EH (cell line): ENCODE results near the gene RSPO1.
A peak's percentile ranks its signal among the peaks of the same experiment; 100 is the strongest.
"Not testable (repeated sequence)": the region's sequence is repeated elsewhere in the genome, so short reads cannot be mapped to it uniquely, and the experiment has no call there.

Source experiments
- DNase-seq: peaks from one replicate; pipeline ENCODE4 v3.0.0-alpha.2; 2015; ENCODE audit warnings: low read depth

RSPO1 gene

DNA sequence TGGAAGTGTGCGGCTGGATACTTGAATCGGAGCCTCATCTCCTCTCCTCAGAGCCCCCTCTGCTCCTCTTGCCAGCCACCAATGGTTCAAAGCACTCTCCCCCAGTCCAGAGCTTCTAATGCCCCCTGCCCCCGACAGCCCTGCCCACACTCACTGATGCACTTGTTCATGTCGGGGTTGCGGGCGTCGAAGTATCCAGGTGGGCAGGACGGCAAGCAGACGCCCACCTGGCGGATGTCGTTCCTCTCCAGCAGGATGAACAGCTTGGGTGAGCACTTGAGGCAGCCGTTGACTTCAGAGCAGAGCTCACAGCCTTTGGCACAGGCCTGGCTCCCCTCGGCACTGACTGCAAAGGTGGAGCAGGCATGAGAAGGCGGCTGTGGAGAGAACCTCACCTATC, 18.4 kb downstream of the RSPO1 start:
- no peak for DNase-seq

DNA sequence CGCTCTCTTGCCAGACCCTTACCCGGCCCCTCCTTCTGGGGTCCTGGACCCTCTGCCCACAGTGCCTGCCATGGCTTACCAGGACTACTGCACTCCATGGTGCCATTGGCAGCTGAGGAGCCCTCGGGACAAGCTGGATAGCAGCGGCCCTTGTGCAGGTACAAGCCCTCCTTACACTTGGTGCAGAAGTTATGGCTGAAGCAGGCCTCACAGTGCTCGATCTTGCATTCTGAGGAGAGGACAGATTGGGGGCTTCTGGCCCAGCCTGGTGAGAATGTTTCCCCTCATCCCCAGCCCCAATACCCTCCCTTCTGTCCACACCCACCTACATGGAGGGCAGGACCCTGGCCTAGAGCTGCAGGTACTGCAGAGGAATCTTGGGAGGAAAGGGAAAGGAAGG, 20.6 kb downstream of the RSPO1 start:
- DNase-seq: no peak

- no peak for DNase-seq
Observed at GRCh38 chr1:37612186-37612585, 22.5 kb downstream of the RSPO1 start.

GRCh38 chr1:37609994-37610393, 24.7 kb downstream of the RSPO1 start:
- DNase-seq: no peak

DNA sequence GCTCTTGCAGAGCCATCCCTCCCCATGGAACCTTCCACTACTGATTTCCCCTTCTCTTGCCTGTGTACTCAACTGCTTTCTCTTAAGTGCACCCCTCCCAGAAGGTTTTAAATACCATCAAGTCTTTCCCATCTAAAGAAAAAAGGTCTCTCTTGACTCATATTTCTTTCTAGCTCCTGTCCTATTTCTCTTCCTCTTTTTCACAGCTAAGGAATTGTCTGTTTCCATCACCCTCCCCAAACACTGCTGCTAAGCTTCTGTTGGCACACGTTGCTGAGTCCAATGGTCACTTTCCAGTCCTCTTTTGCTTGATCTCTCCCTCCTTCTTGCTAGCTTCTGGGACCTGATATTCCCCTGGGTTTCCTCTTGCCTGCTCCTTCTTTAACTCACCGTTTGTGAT, 25.7 kb downstream of the RSPO1 start:
- DNase-seq: no peak

DNA sequence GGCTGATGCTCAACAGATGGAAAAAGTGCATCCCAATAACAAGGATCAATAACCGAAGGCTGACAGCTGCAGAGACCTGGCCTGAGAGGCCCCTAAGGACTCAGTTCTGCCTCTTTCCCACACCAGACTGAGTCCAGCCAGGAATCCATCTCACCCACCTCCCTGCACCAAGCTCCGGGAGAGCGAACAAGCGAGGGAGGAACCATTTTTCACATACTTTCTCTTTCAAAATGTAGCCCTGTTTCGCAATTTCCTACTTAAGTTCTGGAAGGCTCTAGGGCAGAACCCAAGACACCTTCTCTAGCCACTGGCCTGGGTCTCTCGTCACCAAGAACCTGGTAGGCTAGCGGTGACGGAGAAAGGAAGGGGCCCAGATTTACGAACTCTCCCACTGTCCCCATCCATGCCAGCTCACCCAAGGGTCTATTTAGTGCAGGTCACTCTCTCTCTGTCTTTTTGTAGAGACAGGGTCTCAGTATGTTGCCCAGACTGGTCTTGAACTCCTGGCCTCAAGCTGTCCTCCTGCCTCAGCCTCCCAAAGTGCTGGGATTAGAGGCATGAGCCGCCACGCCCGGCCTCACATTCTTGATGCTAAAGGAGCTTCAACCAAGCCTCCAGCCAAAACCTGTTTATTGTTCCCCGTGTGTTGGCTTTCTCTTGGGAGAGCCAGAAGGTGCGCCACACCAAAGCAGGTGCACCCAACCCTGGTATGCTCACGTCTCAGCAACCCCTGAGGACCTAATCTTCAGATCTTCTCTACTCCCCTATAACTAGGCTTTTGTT, 28.0 kb downstream of the RSPO1 start:
- DNase-seq: peak; percentile 53

- DNase-seq: peak; percentile 50
Observed at GRCh38 chr1:37605806-37606474, 28.8 kb downstream of the RSPO1 start.

DNA sequence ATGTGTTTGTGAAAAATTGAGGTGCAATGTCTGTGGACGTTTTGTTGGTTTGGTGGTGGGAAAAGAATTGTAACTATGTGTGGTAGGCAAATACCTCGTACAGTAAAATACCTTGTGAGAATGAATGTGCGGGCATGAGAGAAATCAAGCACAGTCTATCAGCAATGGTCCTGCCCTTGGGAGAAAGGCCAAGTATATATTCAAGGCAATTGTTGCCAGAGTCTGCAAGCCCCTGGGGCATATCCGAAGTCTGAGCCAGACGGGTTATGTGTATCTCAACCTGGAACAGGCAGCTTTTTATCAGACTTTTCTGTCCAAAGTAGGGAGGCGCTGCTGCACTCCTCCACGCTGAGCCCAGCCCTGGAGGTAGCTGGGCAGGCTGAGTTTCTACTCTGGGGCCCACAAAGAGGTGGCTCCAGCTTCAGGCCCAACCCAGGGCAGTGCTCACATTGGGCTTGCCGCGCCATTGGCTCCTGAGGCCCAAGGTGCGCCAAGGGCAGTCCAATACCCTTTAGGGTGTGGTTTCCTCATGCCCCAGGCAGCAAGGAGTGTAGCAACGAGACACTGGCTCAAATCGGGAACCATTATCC, 29.5 kb downstream of the RSPO1 start:
- DNase-seq: no peak

- peak; percentile 43 for DNase-seq
Observed at GRCh38 chr1:37602750-37603694, 31.7 kb downstream of the RSPO1 start.

DNA sequence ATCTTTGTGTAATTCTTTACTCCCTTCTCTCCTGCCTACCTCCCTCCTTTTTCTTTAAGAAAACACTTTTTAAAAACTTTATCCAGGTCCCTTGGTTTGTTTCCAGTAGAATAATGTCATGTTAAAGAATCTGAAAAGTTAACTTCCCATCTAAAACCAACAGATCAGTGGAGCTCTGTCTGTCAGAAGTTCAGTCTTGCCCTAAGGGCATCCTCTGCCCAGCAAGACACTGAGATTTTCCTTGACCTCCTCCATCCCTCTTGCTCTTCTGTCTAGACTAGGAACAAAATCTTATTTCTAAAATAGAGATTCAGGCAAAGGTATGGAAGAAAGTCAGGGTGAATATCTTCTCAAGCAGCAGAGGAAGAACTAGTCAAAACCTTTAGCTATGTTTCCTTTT, 33.3 kb downstream of the RSPO1 start:
- peak; percentile 11 for DNase-seq

- DNase-seq: no peak
Observed at GRCh38 chr1:37599940-37600339, 34.8 kb downstream of the RSPO1 start.

DNA sequence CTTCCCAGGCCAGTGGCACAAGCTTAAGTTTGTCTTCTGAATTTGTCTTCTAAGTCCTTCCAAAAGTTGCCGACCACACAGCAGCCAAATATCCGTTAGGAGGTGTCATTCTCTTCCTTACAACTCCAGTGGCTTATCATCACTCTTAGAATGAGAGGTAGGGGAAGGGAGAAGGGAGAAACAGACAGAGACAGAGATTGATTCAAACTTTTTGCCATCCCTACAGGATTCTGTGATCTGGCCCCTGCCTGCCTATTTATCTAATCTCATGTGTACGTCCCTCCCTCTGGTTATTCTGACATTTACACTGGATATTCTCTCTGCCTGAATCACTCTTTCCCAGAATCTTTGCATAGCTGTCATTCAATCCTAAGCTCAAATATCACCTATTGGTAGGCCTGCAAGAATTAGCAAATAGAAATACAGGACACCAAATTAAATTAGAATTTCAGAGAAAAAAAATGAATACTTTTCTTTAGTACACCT, 38.5 kb downstream of the RSPO1 start:
- no peak for DNase-seq

DNA sequence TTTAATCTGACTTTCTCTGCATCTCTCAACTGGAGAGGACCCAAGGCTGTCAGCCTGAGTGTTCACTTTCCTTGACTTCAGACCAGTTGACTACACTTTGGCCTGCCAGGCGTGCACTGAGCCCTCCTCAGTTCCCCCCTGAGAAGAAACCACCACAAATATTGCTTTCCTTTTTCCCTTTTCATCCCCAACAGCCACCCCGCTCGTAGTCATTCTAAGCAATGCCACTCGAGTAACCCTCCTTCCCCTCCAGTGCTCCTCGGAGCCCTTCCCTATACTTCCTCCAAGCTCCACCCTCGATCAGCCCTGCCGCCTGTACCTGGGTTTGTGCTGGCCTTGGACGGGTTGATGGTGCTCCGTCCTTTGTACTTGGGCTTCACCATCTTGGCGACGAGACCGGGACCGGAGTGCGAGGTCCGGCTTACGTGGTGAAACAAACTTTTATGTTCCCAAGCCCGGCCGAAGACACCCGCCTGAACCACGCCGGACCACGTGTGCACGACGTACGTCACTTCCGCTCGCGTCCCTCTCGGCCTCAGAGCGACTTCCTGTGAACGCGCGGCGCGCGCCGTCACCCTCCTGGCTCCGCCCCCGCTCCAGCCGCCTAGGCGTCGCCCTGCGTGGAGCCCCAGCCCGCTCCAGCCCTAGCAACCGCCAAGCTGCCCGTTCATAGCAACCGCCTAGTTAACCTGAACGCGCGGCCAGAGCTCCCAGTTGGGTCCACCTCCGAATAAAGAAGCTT, 39.1 kb downstream of the RSPO1 start, which contains the start of gene GNL2:
Gene GNL2, minus strand, starts transcription at position 498 of the 742 bp plus-strand sequence. Its CDS starts 115 bp downstream, at position 383.
- DNase-seq: peak; percentile 95

DNA sequence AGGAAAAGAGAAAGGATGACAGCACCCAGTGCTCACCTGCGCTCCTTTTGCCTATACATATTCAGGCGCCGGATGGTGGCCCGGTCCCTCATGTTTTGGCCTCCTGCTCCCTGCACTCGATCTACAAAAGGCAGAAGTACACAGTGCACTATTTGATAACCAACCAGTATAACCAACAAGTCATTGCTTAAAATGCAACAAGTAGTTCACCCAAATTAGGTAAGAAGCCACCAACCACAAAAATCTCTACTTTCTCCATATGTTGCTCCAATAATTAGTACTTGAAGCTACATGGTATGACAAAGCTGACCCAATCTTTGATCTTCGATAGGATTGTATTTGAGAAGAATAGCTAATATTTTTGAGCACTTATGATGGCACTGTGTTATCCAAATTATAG, 41.0 kb downstream of the RSPO1 start:
- no peak for DNase-seq

DNA sequence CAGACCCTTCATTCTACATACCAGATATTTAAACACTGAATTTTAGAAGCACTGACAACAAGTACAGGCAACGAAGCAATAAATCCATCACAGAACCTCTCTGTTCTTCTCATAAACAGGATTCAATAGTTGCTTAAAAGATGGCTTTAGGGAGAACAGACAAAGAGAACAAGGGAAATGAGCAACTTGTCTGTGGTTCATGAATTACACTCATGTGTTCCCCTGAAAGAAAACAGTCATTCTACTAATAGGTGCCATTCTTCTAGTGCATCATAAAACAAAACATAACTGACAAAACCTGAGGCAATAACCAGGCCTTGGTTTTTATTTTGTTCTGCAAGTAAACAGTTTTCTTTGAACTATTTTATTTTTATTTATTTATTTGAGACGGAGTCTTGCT, 45.8 kb downstream of the RSPO1 start:
- no peak for DNase-seq

GRCh38 chr1:37584544-37584943, 50.1 kb downstream of the RSPO1 start:
- not testable (repeated sequence) for DNase-seq

DNA sequence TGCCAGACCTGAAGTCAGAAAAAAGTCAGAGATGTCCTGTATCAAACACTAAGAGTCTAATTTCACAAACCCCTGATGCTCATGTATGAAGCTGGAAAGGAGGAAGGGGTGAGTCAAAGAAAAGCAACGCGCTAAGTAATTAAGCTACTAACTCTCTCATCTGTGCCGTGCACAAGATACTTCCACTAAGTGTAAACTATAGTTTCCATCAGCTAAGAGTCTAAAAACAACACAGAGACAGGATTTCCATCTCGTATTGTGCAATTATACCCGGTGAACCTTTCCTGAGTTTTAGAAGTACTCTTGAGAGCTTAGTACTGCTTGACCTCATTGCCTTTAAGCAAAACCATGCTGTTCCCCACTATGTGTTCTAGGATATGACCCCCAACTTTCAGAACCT, 59.0 kb downstream of the RSPO1 start:
- DNase-seq: peak; percentile 37

DNA sequence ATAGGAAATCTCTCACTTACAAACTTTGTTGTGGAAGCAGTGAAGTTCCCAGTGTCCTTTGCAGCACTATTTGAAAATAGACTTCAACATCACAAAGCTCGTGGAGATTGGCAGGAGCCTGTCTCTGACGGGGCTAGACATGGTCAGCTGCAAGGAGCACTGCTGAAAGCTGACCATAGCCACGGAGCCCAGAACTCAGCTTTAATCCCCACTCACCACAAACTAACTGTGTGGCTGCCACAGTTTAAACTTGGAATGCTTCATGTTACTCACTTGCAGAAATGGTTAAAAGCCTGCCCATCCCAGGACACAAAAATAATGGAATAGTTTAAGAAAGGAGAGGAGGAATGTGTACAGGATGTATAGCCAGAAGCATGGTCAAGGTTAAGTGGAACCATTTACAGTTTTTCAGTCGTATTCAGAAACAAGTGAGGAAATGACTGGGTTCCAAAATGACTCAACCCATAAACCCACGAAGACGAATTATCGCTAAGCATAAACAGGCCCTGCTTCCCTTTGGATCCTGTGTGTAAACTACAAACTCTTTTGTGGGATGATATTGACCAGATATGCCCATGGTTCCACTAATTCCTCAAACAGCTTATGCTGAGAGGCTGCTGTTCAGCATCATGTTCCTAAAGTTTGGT, 59.7 kb downstream of the RSPO1 start:
- peak; percentile 89 for DNase-seq

- DNase-seq: no peak
Observed at GRCh38 chr1:37570528-37571334, 64.0 kb downstream of the RSPO1 start.

- no peak for DNase-seq
Observed at GRCh38 chr1:37567023-37567422, 67.7 kb downstream of the RSPO1 start.
